Measurements from ENCODE around the gene SERPINA3.

Gene SERPINA3

DNA sequence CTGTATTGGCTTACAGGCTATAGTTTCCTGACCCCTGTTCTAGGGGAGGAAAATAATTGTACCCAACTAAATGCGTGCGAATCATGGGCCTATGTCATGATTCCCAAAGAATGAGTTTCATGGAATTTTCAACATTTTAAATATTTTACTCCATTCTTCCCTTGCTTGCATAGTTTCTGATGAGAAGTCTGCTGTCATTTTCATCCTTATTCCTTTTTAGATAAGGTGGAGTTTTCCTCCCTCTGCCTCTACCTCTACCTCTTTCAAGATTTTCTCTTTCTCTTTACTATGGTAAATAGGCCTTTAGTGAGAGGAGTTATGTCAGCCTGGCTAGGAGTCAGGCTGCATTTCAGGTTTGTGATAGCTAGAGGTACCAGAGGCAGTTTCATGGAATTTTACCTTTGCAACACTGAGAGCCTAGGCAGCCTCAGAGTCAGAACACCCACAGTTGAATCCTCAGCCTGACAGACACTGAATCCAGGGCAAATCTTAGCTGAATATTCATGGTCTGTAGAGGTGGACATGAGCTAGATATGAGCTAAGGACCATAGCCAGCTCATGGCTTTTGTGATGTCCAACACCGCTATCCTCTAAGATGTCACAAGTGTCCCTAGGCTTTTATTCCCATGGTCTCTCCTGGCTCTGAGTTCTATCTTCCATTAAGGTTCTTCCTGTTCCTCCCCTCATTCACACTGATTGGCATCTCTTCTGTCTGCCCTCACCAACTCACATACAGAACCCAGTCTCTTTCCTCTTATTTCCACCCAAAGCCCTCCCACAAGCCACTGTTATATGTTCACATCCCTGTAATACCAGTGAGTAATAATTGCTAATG is 6.0 kb downstream of the SERPINA3 start:
- Histone ChIP-seq H3K9me3 (ENCODE audit: control insufficient read depth in 5 of 5, low read length in 5 of 5) (peaks cover 0 to 43% (median 36%) of the 10 kb centered on the region in 5 donors), H3K27me3 (ENCODE audit: control insufficient read depth in 5 of 5, insufficient read depth in 4 of 5, low read length in 5 of 5) (peaks cover 0 to 2% (median 0%) of the 10 kb centered on the region in 5 donors), H3K36me3 (ENCODE audit: control insufficient read depth in 5 of 5, insufficient read depth in 5 of 5, low read length in 5 of 5) (no peaks in the 10 kb centered on the region), H3K4me1 (ENCODE audit: control insufficient read depth in 5 of 5, insufficient read depth in 5 of 5, low read length in 5 of 5) (no peaks in the 10 kb centered on the region), H3K27ac (ENCODE audit: low read depth, low read length) (no peak overlapping the region), H3K9ac (ENCODE audit: low read length in 5 of 5) (no peak overlapping the region), H3K4me3 (ENCODE audit: low read depth in 1 of 5, low read length in 5 of 5) (peak overlapping the region in 2 of 5 donors; percentile 8 to 25)

DNA sequence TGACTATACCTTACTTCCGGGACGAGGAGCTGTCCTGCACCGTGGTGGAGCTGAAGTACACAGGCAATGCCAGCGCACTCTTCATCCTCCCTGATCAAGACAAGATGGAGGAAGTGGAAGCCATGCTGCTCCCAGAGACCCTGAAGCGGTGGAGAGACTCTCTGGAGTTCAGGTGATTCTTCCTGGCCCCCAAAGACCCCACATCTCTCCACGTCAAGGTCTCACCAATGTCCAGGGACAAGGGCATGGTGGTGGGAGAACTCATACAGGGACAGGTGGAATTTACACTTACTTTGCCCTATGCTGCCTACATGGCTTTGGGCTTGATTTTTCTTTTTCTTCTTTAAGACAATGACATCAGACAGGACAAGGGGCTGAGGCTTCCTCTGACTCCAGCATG is 7.1 kb downstream of the SERPINA3 start:
- no peaks in the 10 kb centered on the region for H3K4me1 ChIP-seq (ENCODE audit: control insufficient read depth in 5 of 5, insufficient read depth in 5 of 5, low read length in 5 of 5)
- no peak overlapping the region for H3K4me3 ChIP-seq (ENCODE audit: low read depth in 1 of 5, low read length in 5 of 5)

GRCh38 chr14:94620597-94620996 is 8.4 kb downstream of the SERPINA3 start:
- peaks cover 0 to 18% (median 10%) of the 10 kb centered on the region in 5 donors for H3K27me3 ChIP-seq (ENCODE audit: control insufficient read depth in 5 of 5, insufficient read depth in 4 of 5, low read length in 5 of 5)
- H3K9me3 ChIP-seq (ENCODE audit: control insufficient read depth in 5 of 5, low read length in 5 of 5), result peaks cover 0 to 43% (median 36%) of the 10 kb centered on the region in 5 donors
- H3K4me1 ChIP-seq (ENCODE audit: control insufficient read depth in 5 of 5, insufficient read depth in 5 of 5, low read length in 5 of 5), result no peaks in the 10 kb centered on the region
- H3K4me3 ChIP-seq (ENCODE audit: low read depth in 1 of 5, low read length in 5 of 5), result no peak overlapping the region
- no peaks in the 10 kb centered on the region for H3K36me3 ChIP-seq (ENCODE audit: control insufficient read depth in 5 of 5, insufficient read depth in 5 of 5, low read length in 5 of 5)
- H3K9ac ChIP-seq (ENCODE audit: low read length in 5 of 5), result no peak overlapping the region
- H3K27ac ChIP-seq (ENCODE audit: low read depth, low read length), result no peak overlapping the region

More for the DNA sequence above, 7.1 kb downstream of the SERPINA3 start:
- Histone ChIP-seq H3K9me3 (ENCODE audit: control insufficient read depth in 5 of 5, low read length in 5 of 5) (peaks cover 0 to 43% (median 36%) of the 10 kb centered on the region in 5 donors), H3K27ac (ENCODE audit: low read depth, low read length) (no peak overlapping the region), H3K9ac (ENCODE audit: low read length in 5 of 5) (no peak overlapping the region), H3K27me3 (ENCODE audit: control insufficient read depth in 5 of 5, insufficient read depth in 4 of 5, low read length in 5 of 5) (peaks cover 0 to 13% (median 9%) of the 10 kb centered on the region in 5 donors), H3K36me3 (ENCODE audit: control insufficient read depth in 5 of 5, insufficient read depth in 5 of 5, low read length in 5 of 5) (no peaks in the 10 kb centered on the region)

DNA sequence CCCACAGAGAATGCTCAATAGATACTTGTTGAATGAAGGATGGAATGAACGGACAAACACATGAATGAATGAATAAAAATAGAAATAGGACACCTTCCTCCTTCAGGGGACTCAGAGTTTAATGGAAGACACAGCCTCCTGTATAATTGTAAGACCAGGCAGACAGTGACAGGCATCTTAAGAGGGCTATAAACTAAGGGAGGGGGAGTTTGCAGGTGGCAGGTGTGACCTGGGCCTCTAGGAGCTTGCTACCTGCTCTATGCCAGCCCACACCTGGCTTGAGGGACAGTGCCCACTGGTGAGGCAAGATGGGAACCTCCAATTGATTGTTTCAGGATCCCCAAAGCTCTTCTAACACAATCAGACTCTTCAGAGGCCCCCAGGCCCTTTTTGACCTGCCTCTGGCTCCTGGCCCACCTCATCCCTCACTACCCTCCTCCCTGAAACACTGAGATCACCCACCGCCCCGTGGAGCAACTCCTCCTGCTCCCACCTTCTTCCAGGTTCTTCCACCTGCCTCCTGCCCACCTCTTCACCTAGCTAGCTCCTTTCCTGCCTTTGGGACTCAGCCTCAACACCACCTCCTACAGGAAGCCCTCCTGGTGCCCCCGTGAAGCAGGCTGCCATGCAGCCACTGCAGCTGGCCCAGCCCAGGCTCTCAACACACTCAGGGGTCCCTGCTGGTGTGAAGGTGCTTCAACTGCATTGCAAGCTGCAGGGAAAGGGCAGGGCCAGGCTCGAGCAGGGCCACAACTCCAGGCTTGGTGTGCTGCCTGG is 9.4 kb downstream of the SERPINA3 start:
- Histone ChIP-seq H3K9ac (ENCODE audit: low read length in 5 of 5) (no peak overlapping the region), H3K27ac (ENCODE audit: low read depth, low read length) (no peak overlapping the region), H3K27me3 (ENCODE audit: control insufficient read depth in 5 of 5, insufficient read depth in 4 of 5, low read length in 5 of 5) (peaks cover 0 to 18% (median 10%) of the 10 kb centered on the region in 5 donors), H3K4me1 (ENCODE audit: control insufficient read depth in 5 of 5, insufficient read depth in 5 of 5, low read length in 5 of 5) (no peaks in the 10 kb centered on the region), H3K9me3 (ENCODE audit: control insufficient read depth in 5 of 5, low read length in 5 of 5) (peaks cover 0 to 40% (median 36%) of the 10 kb centered on the region in 5 donors), H3K4me3 (ENCODE audit: low read depth in 1 of 5, low read length in 5 of 5) (no peak overlapping the region), H3K36me3 (ENCODE audit: control insufficient read depth in 5 of 5, insufficient read depth in 5 of 5, low read length in 5 of 5) (no peaks in the 10 kb centered on the region)

DNA sequence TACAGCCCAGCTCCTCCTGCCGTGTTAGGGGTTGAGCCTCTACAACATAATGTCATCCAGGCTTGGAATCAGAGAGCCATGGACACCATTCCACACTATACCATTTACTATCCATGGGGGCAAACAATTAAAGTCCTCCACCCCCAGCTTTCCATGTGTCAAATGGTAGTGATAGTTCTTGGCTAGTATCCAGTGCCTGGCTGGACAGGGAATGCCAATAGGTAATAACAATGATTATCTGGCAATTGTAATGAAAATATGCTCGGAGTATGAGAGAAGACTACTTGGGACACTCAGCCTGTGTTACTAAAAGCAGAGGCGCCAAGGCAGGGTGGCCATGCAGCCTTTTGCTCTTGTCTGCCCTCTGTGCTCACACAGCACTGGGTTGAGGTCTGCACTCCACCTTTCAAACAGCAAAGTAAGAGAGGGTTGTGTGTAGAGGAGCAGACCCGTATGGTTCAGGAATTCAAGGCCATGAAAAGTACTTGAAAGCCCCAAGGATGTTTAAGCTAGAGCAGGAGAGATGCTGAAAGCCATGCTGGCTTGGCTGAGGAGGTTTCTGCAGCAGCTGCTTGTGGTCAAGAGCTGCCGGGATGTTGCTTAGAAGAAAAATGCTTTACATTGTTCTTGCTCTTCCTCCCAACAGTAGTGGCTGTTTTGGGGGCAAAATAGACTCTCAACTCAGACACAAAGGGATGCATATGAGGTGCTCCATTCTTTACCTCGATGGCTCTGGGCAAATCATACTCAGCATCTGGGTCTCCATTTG is 10.6 kb downstream of the SERPINA3 start:
- no peak overlapping the region for H3K9ac ChIP-seq (ENCODE audit: low read length in 5 of 5)
- H3K4me3 ChIP-seq (ENCODE audit: low read depth in 1 of 5, low read length in 5 of 5), result no peak overlapping the region
- H3K9me3 ChIP-seq (ENCODE audit: control insufficient read depth in 5 of 5, low read length in 5 of 5), result peaks cover 0 to 27% (median 25%) of the 10 kb centered on the region in 5 donors
- no peaks in the 10 kb centered on the region for H3K36me3 ChIP-seq (ENCODE audit: control insufficient read depth in 5 of 5, insufficient read depth in 5 of 5, low read length in 5 of 5)
- H3K27ac ChIP-seq (ENCODE audit: low read depth, low read length), result no peak overlapping the region
- peaks cover 0 to 25% (median 10%) of the 10 kb centered on the region in 5 donors for H3K27me3 ChIP-seq (ENCODE audit: control insufficient read depth in 5 of 5, insufficient read depth in 4 of 5, low read length in 5 of 5)
- no peaks in the 10 kb centered on the region for H3K4me1 ChIP-seq (ENCODE audit: control insufficient read depth in 5 of 5, insufficient read depth in 5 of 5, low read length in 5 of 5)

DNA sequence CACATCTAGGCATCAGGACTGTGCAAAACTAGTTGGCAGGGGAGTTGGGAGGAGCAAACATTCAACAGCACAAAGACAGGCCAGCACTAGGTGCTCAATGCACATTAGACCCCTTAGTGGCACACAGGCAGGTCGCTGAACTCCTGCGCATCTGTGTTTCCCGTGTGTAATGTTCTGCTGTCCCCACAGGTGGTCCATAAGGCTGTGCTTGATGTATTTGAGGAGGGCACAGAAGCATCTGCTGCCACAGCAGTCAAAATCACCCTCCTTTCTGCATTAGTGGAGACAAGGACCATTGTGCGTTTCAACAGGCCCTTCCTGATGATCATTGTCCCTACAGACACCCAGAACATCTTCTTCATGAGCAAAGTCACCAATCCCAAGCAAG is 11.2 kb downstream of the SERPINA3 start:
- Histone ChIP-seq H3K27ac (ENCODE audit: low read depth, low read length) (no peak overlapping the region), H3K36me3 (ENCODE audit: control insufficient read depth in 5 of 5, insufficient read depth in 5 of 5, low read length in 5 of 5) (no peaks in the 10 kb centered on the region)

DNA sequence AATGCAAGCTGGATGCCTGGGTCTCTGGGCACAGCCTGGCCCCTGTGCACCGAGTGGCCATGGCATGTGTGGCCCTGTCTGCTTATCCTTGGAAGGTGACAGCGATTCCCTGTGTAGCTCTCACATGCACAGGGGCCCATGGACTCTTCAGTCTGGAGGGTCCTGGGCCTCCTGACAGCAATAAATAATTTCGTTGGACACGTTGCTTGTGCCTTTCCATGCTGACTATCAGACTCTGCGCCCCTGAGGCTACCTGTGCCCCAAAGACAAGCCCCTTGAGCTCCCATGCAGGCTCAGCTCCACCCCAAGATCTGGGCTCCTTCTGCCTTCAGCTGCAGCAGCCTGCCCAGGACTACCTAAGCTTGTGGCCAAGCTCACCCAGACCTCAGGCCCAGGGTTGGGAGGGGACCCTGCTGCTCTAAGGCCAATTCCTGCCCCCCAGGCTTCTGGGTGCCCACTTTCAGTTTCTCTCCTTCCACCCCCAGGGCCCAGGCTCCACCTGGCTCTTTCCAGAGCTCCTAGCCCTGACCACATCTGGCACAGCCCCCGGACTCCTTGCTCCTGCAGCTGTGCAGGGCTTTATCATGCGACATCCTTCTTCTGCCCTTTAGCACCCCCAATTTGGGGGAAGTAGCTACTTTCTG is 11.8 kb downstream of the SERPINA3 start:
- Histone ChIP-seq H3K36me3 (ENCODE audit: control insufficient read depth in 5 of 5, insufficient read depth in 5 of 5, low read length in 5 of 5) (no peaks in the 10 kb centered on the region), H3K4me1 (ENCODE audit: control insufficient read depth in 5 of 5, insufficient read depth in 5 of 5, low read length in 5 of 5) (no peaks in the 10 kb centered on the region), H3K4me3 (ENCODE audit: low read depth in 1 of 5, low read length in 5 of 5) (no peak overlapping the region), H3K27me3 (ENCODE audit: control insufficient read depth in 5 of 5, insufficient read depth in 4 of 5, low read length in 5 of 5) (peaks cover 0 to 32% (median 16%) of the 10 kb centered on the region in 5 donors), H3K9ac (ENCODE audit: low read length in 5 of 5) (no peak overlapping the region), H3K9me3 (ENCODE audit: control insufficient read depth in 5 of 5, low read length in 5 of 5) (peaks cover 0 to 15% (median 14%) of the 10 kb centered on the region in 5 donors), H3K27ac (ENCODE audit: low read depth, low read length) (no peak overlapping the region)

More for the DNA sequence above, 11.2 kb downstream of the SERPINA3 start:
- H3K27me3 ChIP-seq (ENCODE audit: control insufficient read depth in 5 of 5, insufficient read depth in 4 of 5, low read length in 5 of 5), result peaks cover 0 to 31% (median 15%) of the 10 kb centered on the region in 5 donors
- H3K4me3 ChIP-seq (ENCODE audit: low read depth in 1 of 5, low read length in 5 of 5), result no peak overlapping the region
- H3K4me1 ChIP-seq (ENCODE audit: control insufficient read depth in 5 of 5, insufficient read depth in 5 of 5, low read length in 5 of 5), result no peaks in the 10 kb centered on the region
- peaks cover 0 to 21% (median 19%) of the 10 kb centered on the region in 5 donors for H3K9me3 ChIP-seq (ENCODE audit: control insufficient read depth in 5 of 5, low read length in 5 of 5)
- no peak overlapping the region for H3K9ac ChIP-seq (ENCODE audit: low read length in 5 of 5)

GRCh38 chr14:94624537-94625352 is 12.6 kb downstream of the SERPINA3 start:
- Histone ChIP-seq H3K27me3 (ENCODE audit: control insufficient read depth in 5 of 5, insufficient read depth in 4 of 5, low read length in 5 of 5) (peaks cover 0 to 36% (median 16%) of the 10 kb centered on the region in 5 donors), H3K4me1 (ENCODE audit: control insufficient read depth in 5 of 5, insufficient read depth in 5 of 5, low read length in 5 of 5) (no peaks in the 10 kb centered on the region), H3K9ac (ENCODE audit: low read length in 5 of 5) (no peak overlapping the region), H3K36me3 (ENCODE audit: control insufficient read depth in 5 of 5, insufficient read depth in 5 of 5, low read length in 5 of 5) (no peaks in the 10 kb centered on the region), H3K9me3 (ENCODE audit: control insufficient read depth in 5 of 5, low read length in 5 of 5) (peaks cover 0 to 8% (median 6%) of the 10 kb centered on the region in 5 donors), H3K4me3 (ENCODE audit: low read depth in 1 of 5, low read length in 5 of 5) (no peak overlapping the region), H3K27ac (ENCODE audit: low read depth, low read length) (no peak overlapping the region)

DNA sequence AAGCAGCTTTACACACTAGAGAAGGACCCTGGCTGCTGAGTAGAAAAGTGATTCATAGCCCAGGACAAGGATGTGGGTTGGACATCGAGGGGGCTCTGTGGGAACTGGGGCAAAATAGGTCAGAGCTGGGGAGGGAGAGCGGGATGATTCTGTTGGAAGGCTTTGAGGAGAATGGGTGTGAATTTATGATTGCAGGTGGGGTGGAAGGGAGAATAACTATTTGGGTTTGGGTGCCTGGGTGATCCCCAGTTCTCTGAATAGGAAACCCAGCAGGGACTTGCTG is 13.1 kb downstream of the SERPINA3 start:
- Histone ChIP-seq H3K36me3 (ENCODE audit: control insufficient read depth in 5 of 5, insufficient read depth in 5 of 5, low read length in 5 of 5) (no peaks in the 10 kb centered on the region), H3K4me3 (ENCODE audit: low read depth in 1 of 5, low read length in 5 of 5) (no peak overlapping the region), H3K9ac (ENCODE audit: low read length in 5 of 5) (no peak overlapping the region), H3K27ac (ENCODE audit: low read depth, low read length) (no peak overlapping the region), H3K27me3 (ENCODE audit: control insufficient read depth in 5 of 5, insufficient read depth in 4 of 5, low read length in 5 of 5) (peaks cover 0 to 36% (median 16%) of the 10 kb centered on the region in 5 donors), H3K4me1 (ENCODE audit: control insufficient read depth in 5 of 5, insufficient read depth in 5 of 5, low read length in 5 of 5) (no peaks in the 10 kb centered on the region), H3K9me3 (ENCODE audit: control insufficient read depth in 5 of 5, low read length in 5 of 5) (peaks cover 0 to 5% (median under 1%) of the 10 kb centered on the region in 5 donors)
